Measurements from ENCODE around the gene CAMK1D.

Gene CAMK1D

GRCh38 chr10:12841426-12841825, 492.1 kb downstream of the CAMK1D start:
- H3K79me2 ChIP-seq (ENCODE audit: insufficient read depth, low read depth): no peaks in the 10 kb centered on the region
- no peaks in the 10 kb centered on the region for H3K36me3 ChIP-seq (ENCODE audit: insufficient read depth)
- H3K4me1 ChIP-seq (ENCODE audit: low read depth, poor library complexity, severe bottlenecking): no peaks in the 10 kb centered on the region
- H3K4me3 ChIP-seq (IDR thresholded peaks at IDR 0.05; ENCODE audit: insufficient read depth, low read depth, low read length): no peak overlapping the region
- TF ChIP-seq CTCF (conservative IDR thresholded peaks at IDR 0.05; ENCODE audit: low read depth, low read length): no peak
- H3K27me3 ChIP-seq (ENCODE audit: insufficient read depth, low read depth): no peaks in the 10 kb centered on the region
- no peak overlapping the region for H3K4me2 ChIP-seq
- H2AFZ ChIP-seq (ENCODE audit: low read depth): no peak overlapping the region
- no peaks in the 10 kb centered on the region for H4K20me1 ChIP-seq (ENCODE audit: insufficient read depth)
- no peak overlapping the region for H3K27ac ChIP-seq
- no peak overlapping the region for H3K9ac ChIP-seq

GRCh38 chr10:12841826-12842225, 492.5 kb downstream of the CAMK1D start:
- Histone ChIP-seq H3K27me3 (ENCODE audit: insufficient read depth, low read depth) (no peaks in the 10 kb centered on the region), H3K27ac (no peak overlapping the region), H3K9ac (no peak overlapping the region), H4K20me1 (ENCODE audit: insufficient read depth) (no peaks in the 10 kb centered on the region), H3K4me2 (no peak overlapping the region), H3K79me2 (ENCODE audit: insufficient read depth, low read depth) (no peaks in the 10 kb centered on the region), H3K4me1 (ENCODE audit: low read depth, poor library complexity, severe bottlenecking) (no peaks in the 10 kb centered on the region), H3K36me3 (ENCODE audit: insufficient read depth) (no peaks in the 10 kb centered on the region), H2AFZ (ENCODE audit: low read depth) (no peak overlapping the region), H3K4me3 (IDR thresholded peaks at IDR 0.05; ENCODE audit: insufficient read depth, low read depth, low read length) (no peak overlapping the region)
- TF ChIP-seq CTCF (conservative IDR thresholded peaks at IDR 0.05; ENCODE audit: low read depth, low read length): no peak

- no peaks in the 10 kb centered on the region for H4K20me1 ChIP-seq (ENCODE audit: insufficient read depth)
- no peak overlapping the region for H3K4me3 ChIP-seq (IDR thresholded peaks at IDR 0.05; ENCODE audit: insufficient read depth, low read depth, low read length)
- no peaks in the 10 kb centered on the region for H3K27me3 ChIP-seq (ENCODE audit: insufficient read depth, low read depth)
- no peaks in the 10 kb centered on the region for H3K4me1 ChIP-seq (ENCODE audit: low read depth, poor library complexity, severe bottlenecking)
- TF ChIP-seq CTCF (conservative IDR thresholded peaks at IDR 0.05; ENCODE audit: low read depth, low read length): no peak
- no peaks in the 10 kb centered on the region for H3K36me3 ChIP-seq (ENCODE audit: insufficient read depth)
- H3K4me2 ChIP-seq: no peak overlapping the region
- H3K79me2 ChIP-seq (ENCODE audit: insufficient read depth, low read depth): no peaks in the 10 kb centered on the region
- H2AFZ ChIP-seq (ENCODE audit: low read depth): no peak overlapping the region
- no peak overlapping the region for H3K9ac ChIP-seq
- no peak overlapping the region for H3K27ac ChIP-seq
Measured at GRCh38 chr10:12842310-12842709, 493.0 kb downstream of the CAMK1D start.

- Histone ChIP-seq H3K27me3 (ENCODE audit: insufficient read depth, low read depth) (no peaks in the 10 kb centered on the region), H3K27ac (no peak overlapping the region), H2AFZ (ENCODE audit: low read depth) (no peak overlapping the region), H3K4me1 (ENCODE audit: low read depth, poor library complexity, severe bottlenecking) (no peaks in the 10 kb centered on the region), H3K36me3 (ENCODE audit: insufficient read depth) (no peaks in the 10 kb centered on the region), H3K4me3 (IDR thresholded peaks at IDR 0.05; ENCODE audit: insufficient read depth, low read depth, low read length) (no peak overlapping the region), H3K4me2 (no peak overlapping the region), H3K79me2 (ENCODE audit: insufficient read depth, low read depth) (no peaks in the 10 kb centered on the region), H4K20me1 (ENCODE audit: insufficient read depth) (no peaks in the 10 kb centered on the region), H3K9ac (no peak overlapping the region)
- TF ChIP-seq CTCF (conservative IDR thresholded peaks at IDR 0.05; ENCODE audit: low read depth, low read length): no peak
Measured at GRCh38 chr10:12843296-12843945, 494.1 kb downstream of the CAMK1D start.
